Fibroblast of skin of right biceps (primary cell): ENCODE measurements around the gene CD300LF.

ENCODE experiments used
- DNase-seq: peaks from one replicate; pipeline ENCODE4 v3.0.0-alpha.2; 2013

The CD300LF gene

DNA sequence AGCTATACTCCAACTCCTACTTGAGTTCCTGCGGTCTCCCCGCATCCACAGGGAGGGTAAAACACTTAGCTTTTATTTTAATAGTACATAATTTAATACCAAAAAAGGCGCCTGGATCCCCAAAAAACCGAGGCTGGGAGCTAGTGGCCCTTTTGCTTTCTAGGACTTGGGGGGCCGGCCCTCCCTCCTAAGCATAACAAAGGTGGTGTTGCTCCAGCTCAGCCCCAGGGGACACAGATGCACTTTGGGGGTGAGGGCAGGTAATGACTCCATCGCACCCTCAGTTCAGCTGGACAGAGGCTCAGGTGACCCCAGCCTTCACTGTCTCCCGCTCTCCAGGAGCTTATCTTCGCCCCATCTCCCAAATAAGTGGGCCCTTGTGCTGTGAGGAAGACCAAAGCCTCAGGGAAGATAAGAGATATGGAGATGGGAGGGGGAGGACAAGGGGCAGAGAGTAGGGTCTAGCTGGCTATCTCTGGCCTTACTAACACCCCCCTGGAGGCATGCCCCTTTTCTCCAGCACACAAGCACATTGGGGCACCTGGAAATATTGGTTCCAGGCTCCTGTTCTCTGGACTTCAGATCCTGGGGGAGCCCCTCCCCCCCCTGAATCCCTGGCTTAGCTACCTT, 32.9 kb upstream of the CD300LF start:
- DNase-seq, result no peak

DNA sequence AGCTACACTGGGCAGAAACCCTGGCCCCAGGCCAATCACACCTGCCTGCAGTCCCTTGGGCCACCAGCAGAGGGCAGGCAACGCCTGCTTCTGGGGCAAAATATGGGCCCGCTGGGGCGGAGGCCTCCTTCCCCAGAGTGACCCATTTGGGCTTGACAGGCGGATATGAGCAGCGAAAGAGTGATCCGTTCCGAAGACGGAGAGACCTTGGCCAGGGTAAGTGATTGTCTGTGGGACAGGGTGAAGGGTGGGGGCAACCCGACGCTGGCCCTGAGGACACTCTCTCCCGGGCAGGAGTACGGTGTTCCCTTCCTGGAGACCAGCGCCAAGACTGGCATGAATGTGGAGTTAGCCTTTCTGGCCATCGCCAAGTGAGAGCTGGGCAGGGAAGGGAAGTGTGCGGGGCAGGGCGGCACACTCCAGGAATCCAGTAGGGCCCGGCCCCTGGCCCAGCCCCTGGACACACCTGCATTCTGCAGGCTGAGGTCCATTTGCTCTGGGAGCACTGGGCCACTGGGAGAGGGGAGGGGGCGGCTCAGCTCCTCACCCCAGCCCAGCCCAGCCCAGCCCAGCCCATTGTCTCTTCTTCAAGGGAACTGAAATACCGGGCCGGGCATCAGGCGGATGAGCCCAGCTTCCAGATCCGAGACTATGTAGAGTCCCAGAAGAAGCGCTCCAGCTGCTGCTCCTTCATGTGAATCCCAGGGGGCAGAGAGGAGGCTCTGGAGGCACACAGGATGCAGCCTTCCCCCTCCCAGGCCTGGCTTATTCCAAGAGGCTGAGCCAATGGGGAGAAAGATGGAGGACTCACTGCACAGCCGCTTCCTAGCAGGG, 32.2 kb upstream of the CD300LF start:
- peak; percentile 49 for DNase-seq

DNA sequence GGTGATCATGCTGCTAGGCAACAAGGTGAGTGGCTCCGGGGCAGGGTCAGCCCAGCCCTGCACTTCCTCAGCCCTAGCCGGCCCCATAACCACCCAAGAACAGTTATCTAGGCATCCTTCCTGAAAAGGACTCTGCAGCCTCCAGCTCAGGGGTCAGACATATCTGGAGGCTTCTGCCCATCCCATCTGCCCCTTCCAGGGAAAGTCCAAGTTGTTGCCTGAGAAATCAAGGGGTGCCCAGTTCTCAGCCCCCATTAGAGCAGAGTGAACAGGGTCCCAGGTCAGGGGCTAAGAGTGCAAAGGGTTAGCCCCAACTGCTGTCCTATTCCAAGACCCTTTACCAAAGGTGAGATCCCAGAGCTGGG, 31.6 kb upstream of the CD300LF start:
- no peak for DNase-seq

DNA sequence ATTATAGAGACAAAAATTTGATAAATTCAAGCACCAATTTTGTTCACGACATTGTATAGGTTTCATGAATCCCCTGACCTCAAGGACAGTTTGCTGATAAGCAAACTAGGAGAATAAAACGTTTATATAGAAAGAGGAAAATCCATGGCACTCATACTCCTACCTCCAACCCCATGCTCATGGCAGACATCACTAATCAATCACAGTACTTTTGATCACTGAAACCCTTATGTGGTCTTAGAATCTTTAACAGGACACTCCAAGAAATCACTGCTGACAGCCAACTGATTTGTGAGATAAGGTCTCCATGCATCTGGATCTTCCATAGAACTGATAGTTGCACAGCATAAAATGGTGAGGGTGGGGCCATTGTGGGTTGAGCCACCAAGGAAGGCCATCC, 31.0 kb upstream of the CD300LF start:
- no peak for DNase-seq

DNA sequence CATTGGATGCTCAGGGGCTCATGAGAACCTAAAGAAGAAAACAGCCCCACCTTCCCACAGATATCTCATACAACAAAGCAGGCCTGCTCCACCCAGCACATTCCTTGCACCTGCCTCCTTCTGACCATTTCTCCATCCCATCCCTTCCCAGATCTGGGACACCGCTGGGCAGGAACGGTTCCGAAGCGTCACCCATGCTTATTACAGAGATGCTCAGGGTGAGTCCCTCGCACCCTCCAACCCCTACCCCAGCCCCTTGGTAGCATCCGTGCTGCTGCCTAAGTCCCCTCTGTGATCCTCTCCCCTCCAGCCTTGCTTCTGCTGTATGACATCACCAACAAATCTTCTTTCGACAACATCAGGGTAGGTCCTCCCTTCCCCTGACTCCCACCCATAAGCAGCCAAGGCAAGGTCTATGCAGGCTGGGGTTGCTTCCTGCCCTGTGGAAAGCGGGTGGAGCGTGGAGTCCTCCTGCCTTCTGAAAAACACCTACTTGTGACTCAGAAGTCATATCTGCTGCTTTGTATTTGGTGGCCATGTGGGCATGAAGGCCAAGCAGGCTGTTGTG, 30.3 kb upstream of the CD300LF start:
- DNase-seq, result no peak

DNA sequence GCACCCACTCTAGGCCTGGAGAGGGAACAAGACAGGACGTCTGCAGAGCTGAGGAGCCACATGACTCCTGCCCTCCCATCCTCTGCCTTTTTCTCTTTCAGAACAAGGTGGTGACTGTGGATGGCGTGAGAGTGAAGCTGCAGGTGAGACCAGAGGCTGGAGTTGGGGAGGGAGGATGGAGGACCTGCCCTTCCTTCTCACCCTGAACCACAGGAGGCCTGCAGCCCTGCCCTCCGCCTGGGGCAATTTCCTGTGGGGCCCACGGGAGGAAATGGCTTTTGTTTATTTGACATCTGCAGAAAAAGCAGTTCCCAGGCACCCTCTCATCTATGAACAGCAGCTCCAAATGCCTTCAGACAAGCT, 29.4 kb upstream of the CD300LF start:
- DNase-seq, result no peak

DNA sequence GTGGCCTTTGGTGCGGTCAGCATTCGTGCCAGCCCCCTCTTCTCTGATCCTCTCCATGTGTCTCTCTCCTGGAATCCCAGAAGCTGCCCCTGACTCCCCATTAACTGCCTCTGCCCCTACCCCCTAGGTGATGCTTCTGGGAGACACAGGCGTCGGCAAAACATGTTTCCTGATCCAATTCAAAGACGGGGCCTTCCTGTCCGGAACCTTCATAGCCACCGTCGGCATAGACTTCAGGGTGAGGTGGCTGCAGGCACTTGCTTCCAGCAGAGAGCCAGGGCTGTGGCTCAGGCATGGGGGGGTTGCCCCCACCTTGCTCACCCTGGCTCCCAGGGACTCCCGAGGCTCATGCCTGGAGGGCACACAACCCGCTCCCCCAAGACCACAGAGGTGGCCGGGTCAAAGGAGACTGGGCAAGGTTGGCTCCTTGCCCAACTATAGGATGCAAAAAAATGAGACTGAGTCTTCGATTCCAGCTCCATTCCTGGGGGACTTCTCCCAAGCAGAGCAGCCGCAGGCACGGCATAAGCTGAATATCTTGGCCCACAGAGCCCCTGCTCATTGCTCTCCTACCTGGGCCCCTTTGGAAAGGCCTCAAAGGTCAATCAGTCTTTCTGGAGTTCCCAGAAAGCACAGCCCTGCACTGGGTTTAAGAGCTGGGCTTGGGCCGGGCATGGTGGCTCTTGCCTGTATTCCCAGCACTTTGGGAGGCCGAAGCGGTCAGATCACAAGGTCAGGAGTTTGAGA, 28.1 kb upstream of the CD300LF start:
- DNase-seq, result no peak

DNA sequence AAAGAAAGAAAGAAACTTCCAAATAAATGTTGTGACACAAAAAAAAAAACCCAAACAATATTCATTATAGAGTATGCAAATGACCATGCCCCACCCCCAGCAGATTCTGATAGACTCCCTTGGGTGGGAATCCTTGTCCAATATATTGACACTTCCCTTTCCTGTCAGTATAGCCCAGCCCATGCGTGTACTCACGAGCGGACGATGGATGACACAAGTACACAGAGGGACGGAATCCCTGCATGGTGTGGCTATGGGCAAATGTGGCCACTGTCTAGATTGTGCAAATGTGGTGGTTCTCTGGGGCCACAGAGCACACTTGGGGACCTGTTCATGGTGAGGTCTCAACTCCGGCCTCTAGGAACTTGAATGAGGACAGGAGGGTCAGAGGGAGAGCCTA, 27.4 kb upstream of the CD300LF start:
- DNase-seq, result no peak

DNA sequence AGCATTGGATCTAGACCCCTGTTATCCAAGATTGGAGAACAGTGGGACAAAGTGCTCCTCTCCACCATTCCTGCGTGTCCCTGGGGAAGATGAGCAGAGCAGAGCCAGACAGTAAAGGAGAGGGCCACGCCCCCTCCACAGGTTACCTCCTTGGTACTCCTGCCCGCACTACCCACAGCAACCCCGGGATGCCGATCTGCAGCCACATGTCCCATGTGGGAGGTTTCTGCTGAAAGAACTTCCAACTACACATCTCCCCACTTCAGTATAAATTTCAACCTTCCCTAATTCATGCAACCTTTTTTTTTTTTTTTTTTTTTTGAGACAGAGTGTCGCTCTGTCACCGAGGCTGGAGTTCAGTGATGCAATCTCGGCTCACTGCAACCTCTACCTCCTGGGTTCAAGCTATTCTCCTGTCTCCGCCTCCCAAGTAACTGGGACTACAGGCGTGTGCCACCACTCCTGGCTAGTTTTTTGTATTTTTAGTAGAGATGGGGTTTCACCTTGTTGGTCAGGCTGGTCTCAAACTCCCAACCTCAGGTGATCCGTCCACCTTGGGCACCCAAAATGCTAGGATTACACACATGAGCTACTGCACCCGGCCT, 26.6 kb upstream of the CD300LF start:
- no peak for DNase-seq

DNA sequence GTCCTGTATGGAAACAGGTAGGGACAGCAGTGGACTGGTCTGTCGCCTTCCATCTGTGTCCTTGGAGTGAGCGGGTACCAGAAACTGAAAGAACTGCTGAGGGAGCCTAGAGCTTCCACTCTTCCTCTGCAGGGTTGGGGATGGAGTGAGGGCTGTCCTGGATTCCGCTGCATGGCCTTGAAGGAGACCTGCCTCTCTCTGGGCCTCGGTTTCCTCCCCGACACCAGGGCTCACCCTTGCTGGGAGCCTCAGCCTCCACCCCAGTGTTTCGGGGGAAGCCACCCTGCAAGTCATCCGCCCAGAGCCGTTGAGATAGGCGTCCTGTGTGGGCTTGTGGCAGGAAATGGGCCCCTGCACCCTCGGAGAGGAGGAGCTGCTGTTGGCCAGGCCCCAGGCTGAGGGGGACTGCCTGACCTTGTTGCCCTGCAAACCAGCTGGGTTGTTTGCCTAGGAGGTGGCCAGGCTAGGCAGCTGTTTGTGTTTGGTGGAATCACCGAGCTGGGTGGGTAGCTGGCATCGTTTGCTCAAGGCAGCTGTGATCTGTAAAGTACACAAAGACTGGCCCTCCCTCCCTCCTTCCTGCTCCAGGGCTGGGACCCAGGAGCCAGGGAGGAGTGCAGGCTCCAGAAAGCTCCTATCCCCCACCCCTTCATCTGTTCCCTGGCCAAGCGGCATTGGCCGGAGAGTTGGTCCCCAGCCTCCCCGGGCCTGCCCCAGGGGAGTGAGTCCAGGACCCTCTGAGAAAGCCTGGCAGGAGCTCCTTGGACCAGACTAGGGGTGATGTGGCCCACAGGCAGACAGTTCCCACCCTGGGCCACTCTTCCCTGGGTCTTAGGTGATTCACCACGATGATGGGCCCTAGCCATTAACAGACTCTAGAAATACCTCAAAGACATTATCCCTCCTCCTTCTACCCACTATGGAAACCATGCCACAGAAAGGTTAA, 25.6 kb upstream of the CD300LF start:
- DNase-seq, result no peak

DNA sequence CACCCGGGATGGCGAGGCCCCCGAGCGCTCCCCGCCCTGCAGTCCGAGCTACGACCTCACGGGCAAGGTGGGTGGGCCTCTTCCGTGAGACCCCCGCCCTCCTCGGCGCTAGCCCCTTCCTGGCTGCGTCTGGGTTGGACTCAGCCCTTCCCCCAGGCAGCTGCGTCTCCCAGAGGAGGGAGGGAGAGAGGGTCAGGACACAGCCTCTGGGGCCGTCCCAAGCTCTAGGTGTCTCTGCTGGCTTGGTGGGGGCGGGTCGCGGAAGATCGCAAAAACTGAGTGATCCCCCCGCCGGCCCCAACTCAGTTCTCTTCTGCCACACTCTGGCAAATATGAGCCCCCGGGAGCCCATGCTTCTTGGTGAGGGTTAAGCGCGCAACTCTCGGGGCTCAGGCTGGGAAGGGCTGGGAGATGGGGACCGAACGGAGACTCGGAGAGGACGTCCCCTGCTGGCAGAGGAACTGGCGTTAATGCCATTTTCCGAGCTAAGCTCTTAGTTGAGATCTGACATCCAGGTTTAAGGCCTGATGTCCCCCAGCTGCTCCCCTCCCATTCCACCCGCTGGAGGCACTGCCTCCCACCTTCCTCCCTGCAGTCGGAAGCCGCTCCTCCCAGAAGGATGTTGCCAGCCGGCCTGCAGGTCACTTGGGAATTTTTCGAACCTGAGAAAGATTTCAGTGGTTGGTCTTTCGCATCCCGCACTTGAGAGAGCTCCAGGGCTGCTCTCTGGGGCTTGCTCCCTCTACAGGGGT, 24.8 kb upstream of the CD300LF start:
- DNase-seq, result no peak

DNA sequence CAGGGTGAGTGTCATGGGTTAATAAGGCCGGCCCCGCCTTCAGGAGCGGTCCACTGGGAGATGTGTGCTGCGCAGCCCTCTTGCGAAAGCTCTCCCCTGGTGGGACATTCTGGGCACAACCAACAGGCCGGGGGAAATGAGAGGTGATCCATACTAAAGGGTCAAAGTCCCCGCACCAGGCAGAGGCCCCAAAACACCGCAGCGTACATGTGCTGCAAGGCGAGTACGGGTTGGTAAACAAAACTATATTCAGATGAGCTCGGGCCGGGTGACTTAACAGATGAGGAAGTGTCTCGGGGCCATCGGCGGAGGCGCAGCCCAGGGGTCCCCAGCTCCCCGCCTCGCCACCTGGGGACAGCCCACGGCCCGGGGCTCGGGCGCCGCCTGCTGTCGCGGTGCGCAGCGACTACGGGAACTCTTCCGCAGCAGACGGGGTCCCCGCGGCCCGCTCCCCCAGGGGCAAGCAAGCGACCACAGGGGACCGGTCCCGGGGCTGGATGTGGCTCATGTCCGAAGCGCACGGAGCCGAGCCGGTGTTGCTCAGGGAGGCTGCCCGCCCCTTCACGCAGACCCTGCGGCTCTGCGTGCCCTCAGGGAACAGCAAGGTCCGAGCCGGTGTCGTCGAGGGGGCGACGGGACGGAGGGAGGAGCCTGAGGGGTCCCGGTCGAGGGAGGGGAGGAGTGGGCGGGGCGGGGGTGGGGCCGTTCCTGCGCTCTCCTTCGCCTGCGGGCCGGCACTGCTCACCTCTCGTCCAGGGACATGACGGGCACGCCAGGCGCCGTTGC, 24.0 kb upstream of the CD300LF start, which contains the start of gene RAB37:
Gene RAB37, plus strand, starts transcription at position 744 of the 786 bp plus-strand sequence. Its CDS starts 17 bp downstream, at position 761.
- DNase-seq, result no peak

DNA sequence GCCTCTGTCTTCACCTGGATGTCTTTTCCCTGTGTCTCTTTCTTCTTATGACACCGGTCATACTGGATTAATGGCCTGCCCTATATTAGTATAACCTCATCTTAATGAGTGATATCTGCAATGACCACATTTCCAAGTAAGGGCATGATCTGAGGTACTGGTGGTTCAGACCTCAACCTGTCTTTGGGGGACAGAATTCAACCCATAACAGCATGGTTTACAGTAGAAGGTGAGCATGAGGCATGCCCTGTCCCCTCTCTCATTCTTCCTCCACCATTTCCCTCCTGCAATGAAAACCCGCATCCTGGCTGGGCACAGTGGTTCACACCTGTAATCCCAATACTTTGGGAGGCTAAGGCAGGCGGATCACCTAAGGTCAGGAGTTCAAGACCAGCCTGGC, 21.5 kb upstream of the CD300LF start:
- DNase-seq, result no peak

DNA sequence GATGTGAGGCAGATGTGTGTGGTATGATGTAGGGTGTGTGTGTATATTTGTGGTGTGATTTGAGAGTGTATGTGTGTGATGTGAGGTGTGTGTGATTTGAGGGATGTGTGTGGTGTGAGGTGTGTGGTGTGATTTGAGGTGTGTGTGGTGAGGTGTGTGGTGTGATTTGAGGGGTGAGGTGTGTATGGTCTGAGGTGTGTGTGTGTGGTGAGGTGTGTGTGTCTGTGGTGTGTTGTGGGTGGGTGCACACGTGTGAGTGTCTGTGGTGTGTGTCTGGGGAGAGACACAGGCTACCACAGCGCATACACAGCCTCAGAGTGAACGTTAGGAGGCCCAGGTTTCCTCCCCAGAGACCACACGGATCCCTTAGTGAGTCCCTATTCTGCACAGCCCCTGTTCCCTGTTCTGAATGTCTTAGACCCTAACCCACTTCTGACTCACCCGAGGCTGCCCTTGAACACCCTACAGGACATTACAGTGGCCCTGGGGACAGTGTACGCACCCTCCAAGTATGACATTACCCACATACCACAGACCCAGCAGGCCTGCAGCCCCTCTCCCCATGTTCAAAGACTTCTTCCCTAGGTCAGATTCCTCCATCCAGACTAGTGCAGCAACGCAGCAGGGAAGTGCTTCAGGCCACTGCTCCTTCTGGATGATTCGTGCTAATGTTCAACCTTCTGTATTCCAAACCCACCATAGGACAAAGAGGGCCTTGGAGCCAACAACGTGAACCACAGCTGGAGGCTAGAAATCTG, 20.8 kb upstream of the CD300LF start:
- no peak for DNase-seq

DNA sequence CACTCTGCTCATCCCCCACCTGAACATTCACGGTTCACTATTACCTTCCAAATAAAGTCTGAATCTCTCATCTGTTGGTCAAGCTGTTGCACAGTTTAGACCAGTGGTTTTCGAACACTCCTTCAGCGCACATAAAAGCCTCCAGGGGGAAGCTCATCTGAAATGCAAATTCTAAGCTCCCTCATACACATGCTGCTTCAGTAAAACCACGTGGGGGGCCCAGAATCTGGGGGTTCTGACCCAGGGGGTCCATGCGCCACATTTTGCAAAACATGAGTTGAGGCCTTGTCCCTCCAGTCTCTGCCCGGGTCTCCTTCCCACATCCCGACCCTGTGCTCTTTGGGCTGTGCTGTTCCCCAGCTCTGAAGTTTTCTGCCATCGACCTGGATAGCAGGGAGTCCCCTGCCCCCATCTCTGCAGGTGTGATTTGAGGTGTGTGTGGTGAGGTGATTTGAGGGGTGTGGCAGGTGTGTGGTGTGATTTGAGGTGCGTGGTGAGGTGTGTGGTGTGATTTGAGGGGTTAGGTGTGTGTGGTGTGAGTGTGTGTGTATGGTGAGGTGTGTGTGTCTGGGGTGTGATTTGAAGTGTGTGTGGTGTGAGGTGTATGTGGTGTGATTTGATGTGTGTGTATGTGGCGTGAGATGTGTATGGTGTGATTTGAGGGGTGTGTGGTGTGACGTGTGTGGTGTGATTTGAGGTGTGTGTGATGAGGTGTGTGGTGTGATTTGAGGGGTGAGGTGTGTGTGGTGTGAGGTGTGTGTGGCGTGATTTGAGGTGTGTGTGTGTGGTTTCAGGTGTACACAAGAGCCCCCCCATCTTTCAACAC, 19.5 kb upstream of the CD300LF start:
- DNase-seq, result no peak

DNA sequence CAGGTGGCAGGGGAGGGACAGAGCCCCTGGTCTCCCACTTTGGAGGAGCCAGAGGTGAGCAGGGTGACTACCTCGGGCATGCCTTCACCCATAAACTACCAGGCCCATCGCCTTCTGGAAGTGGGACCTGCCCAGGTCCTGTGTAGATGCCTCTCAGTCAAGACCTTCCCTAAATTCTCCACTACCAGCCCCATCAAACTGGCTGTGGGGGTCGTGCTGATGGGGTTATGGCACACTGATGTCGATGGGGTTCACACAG, 18.6 kb upstream of the CD300LF start:
- DNase-seq, result no peak

DNA sequence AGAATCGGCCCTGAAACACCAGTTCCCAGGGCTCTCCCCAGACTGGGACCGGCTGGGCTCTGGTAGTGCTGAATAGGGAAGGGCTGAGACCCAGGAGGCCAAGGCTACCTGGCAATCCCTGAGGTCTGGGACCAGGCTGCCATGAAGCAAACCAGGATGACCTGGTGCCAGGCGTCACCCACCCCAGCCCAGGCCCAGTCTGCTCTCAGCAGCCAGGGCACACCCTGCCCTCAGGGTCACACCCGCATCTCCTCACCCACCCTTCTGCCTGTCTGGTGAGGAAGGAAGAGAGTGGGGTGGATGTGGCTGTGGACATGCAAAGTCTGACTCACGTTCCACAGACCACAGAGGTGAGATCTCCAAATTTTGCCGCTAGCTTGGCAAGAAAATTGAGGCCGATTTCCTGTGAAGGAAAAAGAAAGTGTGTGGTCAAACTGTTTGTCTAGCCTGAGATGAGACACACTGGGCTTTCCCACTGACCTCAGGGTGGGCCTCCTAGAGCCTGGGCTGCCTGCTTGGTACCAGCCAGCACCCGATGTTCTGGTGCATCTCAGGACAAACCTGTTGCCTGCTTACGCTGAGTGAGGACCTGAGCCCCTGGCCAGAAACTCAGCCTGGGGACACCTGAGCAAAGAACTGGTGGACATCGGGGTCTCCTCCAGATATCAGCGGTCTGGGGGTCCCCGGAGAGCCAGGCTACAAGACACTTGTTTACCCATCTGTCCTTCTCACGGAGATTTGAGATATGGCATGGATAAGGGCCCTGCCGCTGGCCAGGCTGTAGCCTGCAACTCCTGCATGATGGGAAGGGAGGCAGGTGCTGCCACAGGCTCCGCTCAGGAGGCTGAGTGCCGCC, 18.0 kb upstream of the CD300LF start:
- DNase-seq, result no peak

DNA sequence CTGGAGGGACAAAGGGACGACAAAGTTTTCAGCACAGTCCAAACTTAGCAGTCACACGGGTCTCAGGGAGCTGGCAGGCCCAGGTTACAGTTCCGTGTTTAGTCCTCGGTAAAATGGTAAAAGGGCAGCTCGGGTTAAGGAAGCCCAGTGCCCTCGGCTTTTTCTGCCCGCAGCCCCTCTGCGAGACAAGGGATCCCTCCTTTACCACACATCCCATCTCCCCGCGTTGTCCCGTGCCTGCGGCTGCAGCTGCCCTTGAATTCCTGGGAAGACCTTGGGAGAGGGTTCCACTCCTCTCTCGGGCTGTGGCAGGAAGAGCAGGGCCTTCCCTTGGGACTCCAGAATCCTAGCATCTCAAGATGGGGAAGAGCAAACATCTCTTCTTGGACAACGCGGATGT, 17.1 kb upstream of the CD300LF start:
- DNase-seq, result no peak
